Activated naive CD4-positive, alpha-beta T cell treated with anti-CD3 and anti-CD28 coated beads, Interleukin-2, amount 50 U/mL, for 16 hours (primary cell): ENCODE data around the gene DCTPP1.

Experiments used
- DNase-seq: peaks from one replicate; pipeline ENCODE4 v3.0.0-alpha.2; 2020

DCTPP1 gene

DNA sequence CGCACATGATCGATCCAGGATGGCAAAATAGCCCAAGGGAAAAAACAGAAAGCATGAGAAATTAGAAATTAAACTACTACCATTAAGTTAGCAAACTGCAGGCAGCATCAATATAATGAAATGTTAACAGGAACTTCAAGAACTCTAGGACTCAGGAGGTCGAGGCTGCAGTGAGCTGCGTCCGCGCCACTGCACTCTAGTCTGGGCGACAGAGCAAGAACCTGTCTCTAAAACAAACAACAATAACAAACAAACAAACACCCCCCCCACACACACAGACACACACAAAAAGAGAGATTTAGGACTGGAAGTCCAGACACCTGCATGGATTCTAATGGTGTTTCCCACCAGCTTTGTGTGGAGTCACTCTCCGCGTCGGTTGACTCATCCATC lies 16.4 kb upstream of the DCTPP1 start:
- no peak for DNase-seq

DNA sequence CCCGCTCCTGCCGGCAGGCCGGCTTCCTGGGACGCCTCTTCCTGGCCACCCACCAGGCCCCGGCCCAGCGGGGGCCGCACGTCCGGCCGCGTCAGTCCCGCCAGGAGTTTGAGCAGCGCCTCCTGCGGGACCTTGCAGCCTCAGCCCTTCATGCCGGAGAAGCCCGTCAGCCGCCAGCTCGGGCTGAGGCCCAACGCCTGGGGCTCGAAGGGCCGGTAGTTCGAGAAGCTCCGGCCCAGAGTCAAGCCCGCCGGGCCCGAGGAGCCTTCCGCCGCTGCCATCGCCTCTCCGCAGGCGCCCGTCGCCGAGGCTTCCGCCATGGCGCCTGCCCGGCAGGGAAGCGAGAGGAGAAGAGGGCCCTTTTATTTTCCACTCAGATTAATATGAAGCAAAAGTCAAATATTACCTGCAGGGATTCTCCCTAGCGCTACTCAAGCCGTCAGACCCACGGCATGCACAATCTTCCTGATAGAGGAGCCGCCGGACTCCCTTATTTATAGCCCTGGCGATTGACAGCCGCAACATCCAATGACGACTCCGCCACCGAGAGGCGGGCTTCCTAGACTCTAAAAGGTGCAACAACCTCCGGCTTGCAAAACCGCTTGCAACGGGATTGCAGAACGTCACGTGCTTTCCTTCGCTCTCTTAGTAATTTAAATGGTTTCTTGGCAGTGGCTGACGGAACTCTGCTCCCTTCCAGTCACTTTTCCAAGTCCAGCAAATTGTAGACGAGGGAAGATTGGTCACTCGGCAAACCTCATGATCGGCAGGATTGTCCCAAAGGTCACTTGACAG lies 15.8 kb upstream of the DCTPP1 start, which contains the start of gene SEPHS2:
TSS of gene SEPHS2 (minus strand) at position 467 of the 795 bp plus-strand sequence. CDS start at position 320, 147 bp downstream.
- DNase-seq = peak; percentile 96

DNA sequence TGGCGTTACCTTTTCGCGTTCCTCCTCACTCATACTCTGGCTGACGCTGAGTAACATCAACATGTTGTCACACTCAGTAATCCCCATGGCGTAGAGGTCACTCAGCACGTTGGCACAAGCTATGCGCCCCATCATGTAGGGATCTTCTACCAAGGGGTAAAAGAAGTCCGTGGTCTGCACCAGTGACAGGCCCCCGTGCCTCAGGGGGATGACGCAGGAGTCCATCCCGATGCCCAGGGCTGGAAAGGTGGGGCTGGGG lies 15.2 kb upstream of the DCTPP1 start:
- DNase-seq = no peak

DNA sequence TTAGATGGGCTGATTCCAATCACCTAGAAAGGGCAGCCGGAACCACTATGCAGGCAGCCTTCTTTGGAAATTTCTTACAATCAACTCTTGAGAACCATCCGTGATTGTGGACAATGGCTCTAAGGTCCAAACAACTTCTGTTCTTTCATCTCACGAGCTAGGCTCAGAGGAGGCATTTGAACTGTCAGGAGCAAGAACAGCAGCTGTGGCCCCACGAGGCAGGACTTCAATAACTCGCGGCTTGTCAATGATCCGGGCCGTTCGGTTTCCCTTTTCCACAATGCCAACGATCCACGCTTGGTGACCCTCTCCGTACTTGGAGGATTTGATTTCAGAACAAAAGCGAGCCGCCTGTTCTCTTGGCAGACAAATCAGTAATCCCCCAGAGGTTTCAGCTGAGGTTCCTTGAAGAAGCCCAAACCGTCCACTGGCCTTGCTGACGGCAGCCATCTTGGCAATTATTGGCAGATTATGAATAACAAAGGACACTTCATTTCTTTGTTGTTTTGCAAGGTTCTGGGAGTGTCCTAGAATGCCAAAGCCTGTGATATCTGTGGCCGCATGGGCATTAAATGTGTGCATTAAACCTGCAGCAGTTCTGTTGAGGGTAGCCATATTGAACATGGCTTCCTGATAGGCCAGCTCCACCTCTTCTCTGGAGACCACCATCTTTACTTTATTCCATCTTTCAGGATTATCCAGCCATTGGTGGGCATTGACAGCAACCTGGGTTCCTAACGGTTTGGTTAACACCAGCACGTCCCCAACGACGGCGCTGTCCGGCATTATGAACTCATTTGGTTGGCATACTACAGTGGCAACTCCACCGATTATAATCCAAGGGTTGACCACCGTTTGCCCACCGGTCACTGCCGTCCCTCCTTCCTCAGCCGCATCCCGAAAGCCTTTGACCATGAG lies 14.7 kb upstream of the DCTPP1 start:
- no peak for DNase-seq

DNA sequence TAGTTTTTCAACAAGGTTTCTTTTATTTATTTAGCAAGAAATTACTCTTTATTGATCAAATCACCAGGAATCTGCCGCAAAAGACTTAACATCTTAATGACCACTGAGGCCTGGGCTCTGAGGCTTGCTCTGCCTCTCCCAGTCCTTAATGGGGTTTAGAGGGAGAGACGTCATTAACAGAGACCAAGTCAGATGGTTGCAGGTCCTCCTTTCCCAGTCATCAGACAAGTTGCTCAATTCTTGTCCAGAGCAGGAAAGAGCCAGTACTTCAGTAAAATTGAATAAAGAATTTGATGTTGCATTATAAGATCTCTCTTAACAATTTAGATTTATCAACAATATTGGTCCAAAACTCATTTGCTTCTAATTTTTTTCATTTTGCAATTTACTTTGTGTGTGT lies 13.8 kb upstream of the DCTPP1 start:
- DNase-seq = no peak

DNA sequence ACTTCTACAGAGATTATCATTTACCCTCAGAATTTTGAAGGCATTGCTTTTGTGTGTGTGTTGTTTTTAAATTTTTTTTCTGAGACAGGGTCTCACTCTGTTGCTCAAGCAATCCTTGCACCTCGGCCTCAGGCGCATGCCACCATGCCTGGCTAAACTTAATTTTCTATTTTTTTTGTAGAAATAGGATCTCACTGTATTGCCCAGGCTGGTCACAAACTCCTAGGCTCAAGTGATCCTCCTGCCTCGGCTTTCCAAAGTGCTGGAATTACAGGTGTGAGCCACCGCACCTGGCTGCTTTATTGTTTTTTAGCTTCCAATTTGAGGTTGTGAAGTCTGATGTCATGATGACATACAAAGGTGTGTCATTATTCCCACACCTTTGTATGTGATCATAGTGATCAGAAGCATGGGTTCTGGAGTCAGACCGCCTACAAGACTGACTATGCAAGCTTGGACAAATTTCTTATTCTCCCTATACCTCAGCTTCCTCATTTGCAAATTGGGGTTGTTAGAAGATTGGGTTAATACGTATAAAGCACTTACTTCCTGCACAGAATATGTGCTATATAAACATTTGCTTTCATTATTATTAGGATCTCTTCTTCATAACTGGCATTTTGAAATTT lies 10.0 kb upstream of the DCTPP1 start:
- no peak for DNase-seq

DNA sequence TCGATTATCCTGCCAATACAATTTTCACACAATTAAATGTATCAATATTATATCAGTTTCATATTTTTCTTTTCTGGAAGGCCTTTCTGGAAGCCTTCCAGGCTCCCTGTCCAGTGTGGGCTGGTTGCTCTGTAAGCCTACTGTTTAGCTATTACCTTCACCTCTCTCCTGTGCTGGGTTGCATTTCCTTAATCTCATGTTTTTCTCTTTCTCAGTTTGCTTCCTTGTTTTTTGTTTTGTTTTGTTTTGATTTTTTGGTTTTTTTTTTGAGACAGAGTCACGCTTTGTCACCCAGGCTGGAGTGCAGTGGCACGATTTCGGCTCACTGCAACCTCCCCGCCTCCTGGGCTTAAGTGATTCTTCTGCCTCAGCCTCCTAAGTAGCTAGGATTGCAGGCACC lies 9.0 kb upstream of the DCTPP1 start:
- no peak for DNase-seq

DNA sequence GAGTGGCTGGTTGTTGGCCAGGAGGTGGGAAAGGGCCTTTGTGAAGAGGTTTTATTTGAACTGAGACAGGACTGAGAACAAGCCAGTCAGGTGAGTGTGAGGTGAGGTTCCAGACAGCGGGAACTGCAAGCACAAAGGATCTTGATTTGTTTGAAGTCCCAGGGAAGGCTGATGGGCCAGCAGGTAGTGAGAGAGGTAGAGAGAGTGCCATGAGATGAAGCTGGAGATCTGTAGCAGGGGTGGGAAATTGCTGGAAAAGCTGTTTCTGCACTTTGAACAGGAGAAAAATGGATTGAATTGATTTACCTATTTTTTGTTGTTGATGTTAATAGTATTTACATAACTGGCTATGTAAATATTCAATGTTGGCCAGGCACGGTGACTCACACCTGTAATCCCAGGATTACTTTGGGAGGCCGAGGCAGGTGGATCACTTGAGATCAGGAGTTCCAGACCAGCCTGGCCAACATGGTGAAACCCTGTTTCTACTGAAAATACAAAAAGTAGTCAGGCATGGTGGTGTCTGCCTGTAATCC lies 7.7 kb upstream of the DCTPP1 start:
- DNase-seq = no peak

DNA sequence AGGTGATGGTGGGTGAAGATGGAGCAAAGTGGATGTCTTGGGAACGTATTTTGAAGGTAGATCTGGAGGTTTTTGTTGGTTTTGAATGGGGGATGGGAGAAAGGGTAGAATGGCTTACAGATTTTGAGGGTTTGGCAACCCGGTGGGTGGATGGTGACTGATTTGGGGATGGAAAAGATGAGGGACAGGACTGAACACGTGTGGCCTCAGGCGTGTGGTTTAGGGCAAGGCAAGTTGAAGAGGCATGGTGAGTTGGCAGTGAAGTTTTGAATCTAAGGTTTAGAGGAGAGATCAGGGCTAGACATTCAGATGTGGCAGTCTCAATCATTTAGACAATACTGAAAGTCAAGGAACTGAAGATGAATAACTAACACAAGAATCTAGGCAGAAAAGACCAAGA lies 5.0 kb upstream of the DCTPP1 start:
- peak; percentile 44 for DNase-seq

DNA sequence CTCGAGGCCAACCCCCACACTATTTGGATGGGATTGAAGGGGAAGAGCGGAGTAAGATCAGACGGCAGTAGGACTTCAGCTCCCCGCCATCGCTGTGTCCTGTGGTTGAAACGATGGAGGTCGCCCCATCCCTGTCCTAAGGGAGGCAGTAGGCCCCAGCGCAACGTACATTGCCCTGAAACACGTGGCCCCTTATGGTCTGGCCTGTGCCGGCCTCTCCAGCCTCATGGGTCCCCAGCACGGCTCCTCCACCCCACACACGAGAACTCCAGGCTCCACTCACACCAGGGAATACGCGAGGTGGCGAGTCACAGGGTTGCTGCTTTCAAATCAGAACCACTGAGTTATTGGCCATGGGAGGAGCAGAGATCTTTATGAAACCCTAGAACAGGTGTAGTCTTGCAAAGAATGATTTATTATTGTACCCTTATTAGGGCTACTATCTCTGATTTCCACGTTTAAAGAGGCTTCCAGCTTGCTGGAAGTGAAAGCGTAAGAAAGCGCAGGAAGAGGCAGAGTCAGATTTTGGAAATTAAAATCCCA lies 669 bp upstream of the DCTPP1 start:
- no peak for DNase-seq

DNA sequence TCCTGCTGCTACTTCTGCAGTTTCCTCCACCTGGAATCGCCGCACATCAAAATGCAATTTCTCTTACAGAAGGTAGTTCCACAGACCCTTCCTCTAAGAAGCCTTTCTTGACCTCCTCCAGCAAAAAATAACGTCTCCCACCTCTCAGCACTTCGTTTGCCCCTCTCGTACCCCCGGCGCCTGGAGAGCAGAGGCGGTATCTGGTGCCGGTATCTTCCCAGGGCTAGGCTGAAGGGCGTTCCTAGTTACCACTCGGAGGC lies 482 bp downstream of the DCTPP1 start:
- no peak for DNase-seq

DNA sequence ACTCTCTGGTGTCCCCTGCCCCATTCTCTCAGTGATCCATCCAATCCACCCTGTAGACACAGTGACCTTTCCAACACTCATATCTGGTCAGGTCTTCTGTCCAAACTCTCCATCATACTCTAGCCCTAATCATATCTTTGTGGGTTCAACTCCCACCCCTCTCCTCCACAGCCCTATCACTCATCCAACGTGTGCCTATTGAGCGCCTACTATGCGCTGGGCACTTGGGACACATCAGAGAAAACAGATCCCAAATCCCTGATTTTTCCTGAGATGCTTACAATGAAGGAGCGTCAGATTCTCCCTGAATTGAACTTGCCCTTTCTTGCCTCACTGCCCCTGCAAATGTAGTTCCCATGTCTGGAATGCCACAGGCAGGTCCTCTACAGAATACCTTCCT lies 1.8 kb downstream of the DCTPP1 start:
- no peak for DNase-seq

DNA sequence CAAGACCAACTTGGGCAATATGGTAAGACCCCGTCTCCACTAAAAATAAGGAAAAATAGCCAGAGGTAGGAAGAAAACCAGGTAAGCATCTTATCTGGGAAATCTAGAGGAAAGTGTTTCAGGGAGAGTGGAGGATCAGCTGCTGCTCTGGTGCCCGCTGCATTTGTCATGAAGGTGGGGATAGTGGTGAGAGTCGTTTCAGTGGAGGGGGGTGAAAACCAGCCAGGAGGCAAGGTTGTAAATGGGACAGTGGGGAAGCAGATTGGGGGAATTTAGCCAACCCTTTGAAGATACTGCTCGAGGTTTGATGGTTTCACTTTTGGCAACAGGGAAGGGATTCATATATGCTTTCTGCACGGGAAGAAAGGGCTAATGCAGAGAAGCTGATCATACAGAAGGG lies 8.8 kb downstream of the DCTPP1 start:
- no peak for DNase-seq

DNA sequence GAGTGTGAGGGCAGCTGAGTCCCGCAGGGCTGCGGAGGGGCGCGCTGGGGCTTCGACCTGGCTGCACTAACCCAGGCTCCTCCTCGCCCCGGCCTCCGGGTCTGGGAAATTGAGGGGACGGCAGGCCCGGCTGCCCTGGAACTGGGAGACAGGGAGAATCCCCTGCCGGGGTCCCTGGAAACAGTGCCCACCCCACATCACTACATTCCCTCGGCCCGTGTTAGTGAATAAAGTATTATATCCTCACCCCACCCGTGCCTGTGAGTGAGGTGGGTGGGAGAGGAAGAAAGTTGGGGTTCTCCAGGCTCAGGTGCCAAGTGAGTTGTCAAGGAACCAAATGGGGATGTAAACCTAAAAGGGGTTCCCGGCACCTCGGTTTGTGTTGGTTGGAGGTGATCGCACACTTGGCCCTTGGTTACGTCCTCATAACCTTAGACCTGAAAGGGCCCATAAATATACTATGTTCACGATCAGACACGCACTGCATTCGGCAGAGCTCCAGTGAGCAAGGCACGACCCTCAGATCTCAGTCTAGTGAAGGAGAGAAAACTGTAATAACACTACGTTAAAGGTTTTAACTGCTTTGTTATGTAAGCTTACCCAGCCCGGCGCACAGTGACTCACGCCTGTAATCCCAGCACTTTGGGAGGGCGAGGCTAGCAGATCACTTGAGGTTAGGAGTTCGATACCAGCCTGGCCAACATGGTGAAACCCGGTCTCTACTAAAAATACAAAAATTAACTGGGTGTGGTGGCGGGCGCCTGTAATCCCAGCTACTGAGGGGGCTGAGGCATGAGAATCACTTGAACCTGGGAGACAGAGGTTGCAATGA lies 11.3 kb downstream of the DCTPP1 start:
- peak; percentile 15 for DNase-seq

DNA sequence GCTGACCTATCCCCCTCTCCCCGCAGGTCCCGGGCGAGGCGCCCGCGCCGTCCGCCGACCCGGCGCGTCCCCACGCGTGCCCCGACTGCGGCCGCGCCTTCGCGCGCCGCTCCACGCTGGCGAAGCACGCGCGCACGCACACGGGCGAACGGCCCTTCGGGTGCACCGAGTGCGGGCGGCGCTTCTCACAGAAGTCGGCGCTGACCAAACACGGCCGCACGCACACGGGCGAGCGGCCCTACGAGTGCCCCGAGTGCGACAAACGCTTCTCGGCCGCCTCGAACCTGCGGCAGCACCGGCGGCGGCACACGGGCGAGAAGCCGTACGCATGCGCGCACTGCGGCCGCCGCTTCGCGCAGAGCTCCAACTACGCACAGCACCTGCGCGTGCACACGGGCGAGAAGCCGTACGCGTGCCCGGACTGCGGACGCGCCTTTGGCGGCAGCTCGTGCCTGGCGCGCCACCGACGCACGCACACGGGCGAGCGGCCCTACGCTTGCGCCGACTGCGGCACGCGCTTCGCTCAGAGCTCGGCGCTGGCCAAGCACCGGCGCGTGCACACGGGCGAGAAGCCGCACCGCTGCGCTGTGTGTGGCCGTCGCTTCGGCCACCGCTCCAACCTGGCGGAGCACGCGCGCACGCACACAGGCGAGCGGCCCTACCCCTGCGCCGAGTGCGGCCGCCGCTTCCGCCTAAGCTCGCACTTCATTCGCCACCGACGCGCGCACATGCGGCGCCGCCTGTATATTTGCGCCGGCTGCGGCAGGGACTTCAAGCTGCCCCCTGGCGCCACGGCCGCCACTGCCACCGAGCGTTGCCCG lies 12.1 kb downstream of the DCTPP1 start:
- peak; percentile 91 for DNase-seq

DNA sequence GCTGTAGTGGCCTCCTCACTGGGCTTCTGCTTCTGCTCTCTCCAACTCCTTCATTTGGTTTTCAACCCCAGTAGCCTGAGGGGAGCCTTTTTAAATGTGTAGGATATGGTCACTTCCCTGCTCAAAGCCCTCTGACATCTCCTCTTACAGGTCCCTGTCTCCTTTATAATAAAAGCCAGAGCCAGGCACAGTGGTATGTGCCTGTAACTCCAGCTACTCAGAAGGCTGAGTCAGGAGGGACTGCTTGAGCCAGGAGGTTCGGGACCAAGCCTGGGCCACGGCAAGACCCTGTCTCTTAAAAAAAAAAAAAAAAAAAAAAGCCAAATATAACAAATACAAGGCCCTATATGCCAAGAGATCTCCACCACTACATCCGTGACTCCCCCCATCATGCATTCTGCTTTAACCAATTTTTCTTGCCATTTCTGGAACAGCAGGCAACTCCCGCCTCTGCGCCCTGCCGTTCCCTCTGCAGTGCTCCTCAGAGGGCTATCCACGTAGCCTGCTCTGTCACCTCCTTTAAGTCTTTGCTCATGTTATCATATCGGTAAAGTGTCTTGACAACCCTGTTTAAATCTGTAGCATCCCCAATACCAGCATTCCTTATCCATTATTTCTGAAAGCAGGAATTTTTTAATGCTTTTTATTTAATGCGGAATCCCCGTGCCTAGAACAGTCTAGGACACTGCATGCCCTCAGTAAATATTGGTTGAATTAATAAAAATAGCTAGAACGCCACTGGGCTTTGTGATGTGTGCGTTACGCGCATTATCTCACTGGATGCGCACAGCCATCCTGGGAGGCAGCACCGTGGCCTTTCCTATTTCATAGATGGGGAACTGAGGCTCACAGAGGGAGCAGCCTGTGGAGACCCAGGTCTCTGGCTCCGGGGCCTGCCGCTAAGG lies 13.0 kb downstream of the DCTPP1 start:
- DNase-seq = no peak

DNA sequence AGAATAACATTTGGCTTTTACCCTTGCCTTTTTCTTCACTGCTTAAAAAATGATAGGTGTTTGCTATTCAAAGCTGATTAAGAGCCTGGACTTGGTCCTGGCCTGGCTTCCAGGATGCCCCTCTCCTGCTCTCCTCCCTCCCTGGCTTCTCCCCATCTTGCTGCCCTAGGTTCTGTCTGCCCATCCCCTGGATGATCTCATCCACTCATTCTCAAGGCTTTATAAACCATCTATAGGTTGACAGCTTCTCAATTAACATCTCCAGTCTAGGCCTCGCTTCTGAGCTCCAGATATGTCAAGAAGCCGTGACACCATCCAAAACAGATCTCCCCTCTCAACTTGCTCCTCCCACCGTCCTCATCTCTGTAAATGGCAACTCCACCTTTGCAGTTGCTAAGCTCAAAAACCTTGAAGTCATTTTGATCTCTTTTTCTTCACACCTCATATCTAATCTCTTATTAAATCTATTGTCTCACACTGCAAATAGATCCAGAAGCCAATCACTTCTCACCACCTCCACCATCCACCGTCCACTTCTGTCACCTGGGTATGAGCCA lies 13.7 kb downstream of the DCTPP1 start:
- no peak for DNase-seq

DNA sequence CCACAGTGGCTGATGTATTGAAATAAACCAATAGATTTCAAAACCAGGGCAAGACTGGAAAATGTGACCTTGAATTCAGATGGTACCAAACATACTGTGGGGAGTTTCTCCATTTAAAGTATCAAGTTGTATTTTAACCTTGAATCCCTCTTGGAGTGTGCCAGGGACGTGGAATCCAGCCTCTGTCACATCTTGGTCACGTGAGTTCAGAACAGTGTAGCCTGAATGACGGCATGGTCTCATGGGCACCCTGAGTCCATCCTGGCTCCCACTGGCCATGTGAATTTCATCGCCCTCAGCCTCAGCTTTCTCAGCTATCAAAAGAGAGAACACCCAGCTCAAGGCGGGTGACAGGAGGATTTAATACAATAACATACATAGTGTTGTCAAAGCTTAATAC lies 15.7 kb downstream of the DCTPP1 start:
- DNase-seq = no peak

DNA sequence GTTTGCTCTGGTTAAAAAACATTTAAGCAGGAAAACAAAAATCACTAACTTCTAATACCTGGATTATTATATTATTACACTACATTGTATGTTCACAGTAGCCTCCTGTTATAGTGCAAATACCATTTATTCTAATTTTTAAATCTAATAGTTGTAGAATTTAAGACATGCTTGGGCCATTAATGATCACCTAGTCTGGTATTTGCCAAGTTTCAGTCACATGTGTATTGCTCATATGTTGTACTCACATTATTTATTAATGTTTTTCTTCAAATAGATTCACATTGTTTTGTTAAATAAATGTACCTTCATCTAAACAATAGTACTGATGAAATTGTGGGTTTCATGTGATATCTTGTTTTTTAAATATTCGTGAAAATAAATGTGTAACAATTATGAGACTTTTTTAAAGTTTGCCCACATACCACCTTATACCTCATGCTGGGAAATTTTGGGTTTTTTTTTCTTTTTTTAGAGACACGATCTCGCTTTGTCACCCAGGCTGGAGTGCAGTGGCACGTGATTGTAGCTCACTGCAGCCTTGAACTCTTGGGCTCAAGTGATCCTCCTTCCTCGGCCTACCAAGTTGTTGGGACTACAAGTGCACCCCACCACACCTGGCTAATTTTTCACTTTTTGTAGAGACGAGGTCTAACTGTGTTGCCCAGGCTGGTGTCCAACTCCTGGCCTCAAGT lies 16.6 kb downstream of the DCTPP1 start:
- DNase-seq = no peak
